ENCODE data around the gene CR1.
"Not testable (repeated sequence)": the region's sequence is repeated elsewhere in the genome, so short reads cannot be mapped to it uniquely, and the experiment has no call there.

GRCh38 chr1:207536263-207536662, 40.3 kb downstream of the CR1 start:
- not testable (repeated sequence) for TF ChIP-seq CTCF, MAX (IDR thresholded peaks at IDR 0.05; ENCODE audit: low read depth, low read length)
